ENCODE results near the gene IL21R. TPM values are rescaled to one million over a fixed set of nuclear protein-coding genes. Genes with fewer than 3 reads are reported as not detected.

Gene IL21R
- total RNA-seq, 1 experiment from 2014 or later = 0.15 TPM

GRCh38 chr16:27462846-27463682, 61.1 kb downstream of the IL21R start:
- DNase-seq (ENCODE audit: low read depth) = no peak

- DNase-seq (ENCODE audit: low read depth) = no peak
Observed at GRCh38 chr16:27463741-27464591, 62.0 kb downstream of the IL21R start.

GRCh38 chr16:27464626-27465482, 62.9 kb downstream of the IL21R start:
- no peak for DNase-seq (ENCODE audit: low read depth)

GRCh38 chr16:27465483-27465879, 63.5 kb downstream of the IL21R start:
- no peak for DNase-seq (ENCODE audit: low read depth)

- no peak for DNase-seq (ENCODE audit: low read depth)
Observed at GRCh38 chr16:27468941-27469531, 67.1 kb downstream of the IL21R start.

- peak; percentile 68 for DNase-seq (ENCODE audit: low read depth)
Observed at GRCh38 chr16:27470567-27471431, 68.8 kb downstream of the IL21R start.

GRCh38 chr16:27471661-27472060, 69.7 kb downstream of the IL21R start:
- no peak for DNase-seq (ENCODE audit: low read depth)

GRCh38 chr16:27472091-27473020, 70.4 kb downstream of the IL21R start:
- DNase-seq (ENCODE audit: low read depth) = peak; percentile 11

- DNase-seq (ENCODE audit: low read depth) = no peak
Observed at GRCh38 chr16:27473101-27473900, 71.3 kb downstream of the IL21R start.

GRCh38 chr16:27474041-27474440, 72.1 kb downstream of the IL21R start:
- DNase-seq (ENCODE audit: low read depth) = no peak

GRCh38 chr16:27474921-27475320, 72.9 kb downstream of the IL21R start:
- DNase-seq (ENCODE audit: low read depth) = no peak

- peak; percentile 86 for DNase-seq (ENCODE audit: low read depth)
Observed at GRCh38 chr16:27475561-27475960, 73.6 kb downstream of the IL21R start.

- no peak for DNase-seq (ENCODE audit: low read depth)
Observed at GRCh38 chr16:27476240-27476639, 74.3 kb downstream of the IL21R start.

- DNase-seq (ENCODE audit: low read depth) = no peak
Observed at GRCh38 chr16:27480761-27481160, 78.8 kb downstream of the IL21R start.

- no peak for DNase-seq (ENCODE audit: low read depth)
Observed at GRCh38 chr16:27481282-27481934, 79.4 kb downstream of the IL21R start.

- DNase-seq (ENCODE audit: low read depth) = no peak
Observed at GRCh38 chr16:27482397-27483087, 80.6 kb downstream of the IL21R start.

GRCh38 chr16:27483088-27483437, 81.1 kb downstream of the IL21R start:
- no peak for DNase-seq (ENCODE audit: low read depth)
